DND-41 (cell line): Measurements from ENCODE around the gene CBY2.

ENCODE experiments used
- CTCF ChIP-seq: IDR thresholded peaks from 2 replicates; pipeline ENCODE4 v1.5.1; 2012; ENCODE audit warnings: borderline replicate concordance, low read length, moderate library complexity, mild to moderate bottlenecking; ENCODE audit not compliant: poor library complexity, severe bottlenecking; ENCODE audit errors: extremely low read depth
- EZH2 ChIP-seq: IDR thresholded peaks from 3 replicates; pipeline ENCODE4 v1.6.1; 2012; ENCODE audit warnings: borderline replicate concordance, low read depth, mild to moderate bottlenecking, moderate library complexity, low read length, inconsistent platforms; ENCODE audit not compliant: severe bottlenecking

GRCh38 chr13:45718063-45718462, 15.9 kb downstream of the CBY2 start:
- TF ChIP-seq CTCF (peak; percentile 65), EZH2 (no peak)
